RWPE2 (cell line): ENCODE data around the gene HDAC4.

Experiments used
- ATAC-seq: fragments of 200-7000 bp; cut with Tn5 transposase; 3 replicates; pipeline ENCODE4 v1.9.1; 2021; ENCODE audit warnings: low read depth
- DNase-seq: peaks from one replicate; pipeline ENCODE4 v3.0.0-alpha.2; 2020; ENCODE audit warnings: low spot score
- H3K27ac ChIP-seq: fragments of 450-650 bp; 2 replicates; pipeline ENCODE4 v1.5.1; 2017; ENCODE audit warnings: mild to moderate bottlenecking; ENCODE audit not compliant: poor library complexity, severe bottlenecking
- H3K27me3 ChIP-seq: fragments of 250-450 bp; sonication (Bioruptor Pico); 2 replicates; pipeline ENCODE4 v1.5.1; 2021; ENCODE audit warnings: mild to moderate bottlenecking, moderate library complexity; ENCODE audit not compliant: insufficient read depth, poor library complexity, severe bottlenecking
- H3K36me3 ChIP-seq: fragments of 250-450 bp; sonication (Bioruptor Pico); 2 replicates; pipeline ENCODE4 v1.5.1; 2020; ENCODE audit warnings: low read depth, mild to moderate bottlenecking, moderate library complexity
- H3K4me1 ChIP-seq: fragments of 250-450 bp; sonication (Bioruptor Pico); 2 replicates; pipeline ENCODE4 v1.5.1; 2021; ENCODE audit warnings: mild to moderate bottlenecking, moderate library complexity; ENCODE audit not compliant: insufficient read depth, poor library complexity, severe bottlenecking
- H3K4me3 ChIP-seq: fragments of 250-450 bp; sonication (Bioruptor Pico); 2 replicates; pipeline ENCODE4 v1.5.1; 2021; ENCODE audit warnings: mild to moderate bottlenecking, moderate library complexity; ENCODE audit not compliant: severe bottlenecking
- H3K9me3 ChIP-seq: fragments of 250-450 bp; sonication (Bioruptor Pico); 2 replicates; pipeline ENCODE4 v1.5.1; 2021; ENCODE audit warnings: mild to moderate bottlenecking, moderate library complexity; ENCODE audit not compliant: severe bottlenecking
- TF ChIP-seq, protein P1 (sequence below): fragments of 450-650 bp; IDR thresholded peaks from one replicate; pipeline ENCODE4 v1.5.1; 2017; ENCODE audit warnings: mild to moderate bottlenecking, moderate library complexity; ENCODE audit not compliant: poor library complexity, severe bottlenecking

Gene HDAC4

DNA sequence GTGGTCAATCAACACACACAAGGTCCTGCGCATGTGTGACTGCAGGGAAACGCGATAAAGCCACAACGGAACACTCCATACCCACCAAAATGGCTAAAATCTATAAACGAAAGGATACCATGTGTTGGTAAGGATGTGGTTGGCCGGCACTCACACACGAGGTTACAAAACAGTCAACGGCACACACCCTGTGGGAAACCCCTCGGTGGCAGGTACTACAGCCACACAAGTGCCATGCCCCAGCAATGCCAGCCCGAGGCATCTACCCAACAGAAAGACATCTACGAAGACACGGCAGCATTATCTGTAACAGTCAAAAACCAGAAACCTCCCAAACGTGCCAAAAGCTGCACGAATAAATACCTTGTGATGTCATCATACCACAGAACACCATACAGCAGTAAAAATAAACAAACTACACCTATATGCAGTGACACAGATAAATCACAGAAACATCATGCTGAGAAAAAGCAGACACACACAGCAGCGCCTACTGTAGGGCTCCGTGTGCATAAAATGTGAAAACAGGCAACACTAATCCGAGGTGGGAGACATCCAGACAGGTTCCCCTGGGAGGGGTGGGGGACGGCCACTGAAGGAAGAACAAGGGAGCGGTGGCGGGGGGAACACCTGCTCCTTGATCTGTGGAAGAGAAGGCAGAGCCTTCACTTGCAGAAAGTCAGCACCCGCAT is 36.7 kb downstream of the HDAC4 start:
- Histone ChIP-seq H3K4me1 (no peaks in the 10 kb centered on the region), H3K4me3 (no peak overlapping the region), H3K27ac (no peak overlapping the region), H3K36me3 (no peaks in the 10 kb centered on the region), H3K27me3 (no peaks in the 10 kb centered on the region), H3K9me3 (no peaks in the 10 kb centered on the region)
- ATAC-seq (no peak), DNase-seq (no peak)
- TF ChIP-seq, protein P1, sequence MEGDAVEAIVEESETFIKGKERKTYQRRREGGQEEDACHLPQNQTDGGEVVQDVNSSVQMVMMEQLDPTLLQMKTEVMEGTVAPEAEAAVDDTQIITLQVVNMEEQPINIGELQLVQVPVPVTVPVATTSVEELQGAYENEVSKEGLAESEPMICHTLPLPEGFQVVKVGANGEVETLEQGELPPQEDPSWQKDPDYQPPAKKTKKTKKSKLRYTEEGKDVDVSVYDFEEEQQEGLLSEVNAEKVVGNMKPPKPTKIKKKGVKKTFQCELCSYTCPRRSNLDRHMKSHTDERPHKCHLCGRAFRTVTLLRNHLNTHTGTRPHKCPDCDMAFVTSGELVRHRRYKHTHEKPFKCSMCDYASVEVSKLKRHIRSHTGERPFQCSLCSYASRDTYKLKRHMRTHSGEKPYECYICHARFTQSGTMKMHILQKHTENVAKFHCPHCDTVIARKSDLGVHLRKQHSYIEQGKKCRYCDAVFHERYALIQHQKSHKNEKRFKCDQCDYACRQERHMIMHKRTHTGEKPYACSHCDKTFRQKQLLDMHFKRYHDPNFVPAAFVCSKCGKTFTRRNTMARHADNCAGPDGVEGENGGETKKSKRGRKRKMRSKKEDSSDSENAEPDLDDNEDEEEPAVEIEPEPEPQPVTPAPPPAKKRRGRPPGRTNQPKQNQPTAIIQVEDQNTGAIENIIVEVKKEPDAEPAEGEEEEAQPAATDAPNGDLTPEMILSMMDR, result no peak

DNA sequence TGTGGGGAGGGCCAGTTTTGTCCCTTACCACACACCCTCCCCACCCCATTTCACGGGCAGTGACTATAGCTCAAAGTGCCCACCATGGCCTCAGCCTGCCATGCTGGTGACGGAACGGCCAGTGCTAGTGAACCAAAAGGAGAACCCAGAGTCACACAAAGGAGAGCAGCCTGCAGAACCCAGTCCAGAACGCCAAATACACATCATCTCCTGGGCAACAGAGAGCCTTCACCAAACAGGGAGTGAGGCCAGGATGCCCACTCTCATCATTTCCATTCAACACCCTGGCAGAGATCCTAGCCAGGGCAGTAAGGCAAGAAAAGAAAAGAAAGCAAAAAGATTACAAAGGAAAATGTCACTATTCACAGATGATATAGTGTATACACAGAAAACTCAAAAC is 38.3 kb downstream of the HDAC4 start:
- no peak overlapping the region for H3K4me3 ChIP-seq
- ATAC-seq (no peak), DNase-seq (no peak)
- H3K27me3 ChIP-seq, result no peaks in the 10 kb centered on the region
- no peaks in the 10 kb centered on the region for H3K36me3 ChIP-seq
- TF ChIP-seq, protein P1, result no peak
- H3K4me1 ChIP-seq, result no peaks in the 10 kb centered on the region
- H3K27ac ChIP-seq, result no peak overlapping the region
- no peaks in the 10 kb centered on the region for H3K9me3 ChIP-seq

GRCh38 chr2:239361311-239361642 is 39.5 kb downstream of the HDAC4 start:
- H3K4me1 ChIP-seq, result no peaks in the 10 kb centered on the region
- no peaks in the 10 kb centered on the region for H3K27me3 ChIP-seq
- no peaks in the 10 kb centered on the region for H3K9me3 ChIP-seq
- DNase-seq, result no peak
- H3K36me3 ChIP-seq, result no peaks in the 10 kb centered on the region
- H3K4me3 ChIP-seq, result no peak overlapping the region
- no peak overlapping the region for H3K27ac ChIP-seq
- no peak for ATAC-seq
- TF ChIP-seq, protein P1, result no peak

DNA sequence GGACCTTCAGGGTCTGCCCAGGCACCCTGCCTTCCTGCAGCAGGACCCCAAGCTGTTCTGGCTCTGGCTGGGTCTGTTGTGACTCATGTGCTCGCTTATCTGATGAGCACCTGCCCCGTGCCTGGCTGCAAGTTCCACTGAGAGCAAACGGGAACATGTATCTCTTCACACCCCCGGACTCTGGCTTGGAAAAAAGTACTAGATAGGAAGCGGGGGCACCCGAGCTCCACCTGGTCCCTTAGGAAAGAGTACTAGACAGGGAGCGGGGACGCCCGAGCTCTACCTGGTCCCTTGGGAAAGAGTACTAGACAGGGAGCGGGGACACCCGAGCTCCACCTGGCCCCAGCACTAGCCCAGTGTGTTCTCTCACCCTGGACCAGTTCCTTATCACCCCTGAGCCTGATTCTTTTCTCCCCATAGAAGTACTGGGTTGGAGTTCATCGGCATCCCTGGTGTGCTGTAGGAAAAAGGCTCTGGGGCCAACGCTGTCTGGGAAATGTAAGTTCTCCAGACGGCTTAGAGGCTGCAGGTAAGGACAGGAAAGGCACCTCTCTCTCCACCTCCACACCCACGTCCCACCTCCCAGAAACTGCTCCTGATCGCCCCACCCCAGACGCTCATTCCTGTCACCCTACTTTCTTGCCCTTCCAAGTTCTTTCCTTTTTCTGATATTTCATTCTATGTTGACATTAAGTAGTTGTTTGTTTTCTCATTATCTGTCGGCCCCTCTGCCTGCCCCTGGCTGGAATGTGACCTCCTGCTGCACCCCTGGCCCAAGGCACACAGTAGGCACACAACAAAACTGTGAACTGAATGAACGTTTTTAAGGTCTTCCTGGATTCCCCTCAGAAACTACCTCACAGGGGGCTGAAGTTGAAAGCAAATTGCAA is 40.2 kb downstream of the HDAC4 start:
- Histone ChIP-seq H3K27me3 (no peaks in the 10 kb centered on the region), H3K4me3 (no peak overlapping the region), H3K27ac (no peak overlapping the region), H3K9me3 (no peaks in the 10 kb centered on the region), H3K4me1 (no peaks in the 10 kb centered on the region), H3K36me3 (no peaks in the 10 kb centered on the region)
- ATAC-seq, result no peak
- TF ChIP-seq, protein P1, result no peak
- no peak for DNase-seq

DNA sequence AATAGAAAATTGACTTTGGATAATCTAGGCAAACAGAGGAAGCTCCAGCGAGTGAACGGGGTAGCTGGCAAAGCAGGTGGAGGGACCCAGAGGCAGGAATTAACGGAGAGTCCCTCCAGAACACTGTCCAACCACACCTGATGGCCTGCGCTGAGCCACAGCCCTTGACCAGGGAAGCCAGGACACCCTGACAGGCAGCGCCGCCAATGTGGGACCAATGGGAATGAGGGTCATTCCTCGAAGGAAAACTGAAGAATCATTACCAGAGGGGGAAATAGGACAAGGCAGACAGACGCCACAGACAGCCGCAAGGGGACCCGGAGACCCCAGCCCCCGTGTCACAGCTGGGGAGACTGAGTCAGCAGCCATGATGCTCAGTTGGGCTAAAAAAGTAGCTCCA is 40.8 kb downstream of the HDAC4 start:
- no peak overlapping the region for H3K4me3 ChIP-seq
- H3K27me3 ChIP-seq, result no peaks in the 10 kb centered on the region
- TF ChIP-seq, protein P1, result no peak
- ATAC-seq, result no peak
- H3K9me3 ChIP-seq, result no peaks in the 10 kb centered on the region
- H3K36me3 ChIP-seq, result no peaks in the 10 kb centered on the region
- no peak for DNase-seq
- H3K4me1 ChIP-seq, result no peaks in the 10 kb centered on the region
- no peak overlapping the region for H3K27ac ChIP-seq
